A549 (cell line): Measurements from ENCODE around the gene IGSF23. TPM values are rescaled to one million over a fixed set of nuclear protein-coding genes. Genes with fewer than 3 reads are reported as not detected.

Experiments
- ATAC-seq, 2 experiments: fragments of 200-7000 bp in 1 of 2; fragments of >200 bp in 1 of 2; cut with Nextera tagmentation in 1 of 2; cut with Tn5 transposase in 1 of 2; 3 replicates each; pipeline versions ENCODE4 v1.8.0 to v1.9.1; 2018 to 2020; ENCODE audit warnings: mild to moderate bottlenecking in 1 of 2, moderate library complexity in 1 of 2
- CTCF ChIA-PET: fragments of 300-600 bp; sonication (Branson Sonifier 250); formaldehyde crosslinking; extraction: SDS; loops from one replicate; lab custom pipeline; 2021; ENCODE audit warnings: antibody characterized with exemption, inconsistent platforms; lab: Yijun Ruan, JAX
- POLR2A ChIA-PET: fragments of 350-600 bp; formaldehyde crosslinking; extraction: SDS; loops from one replicate; lab custom pipeline; 2021; ENCODE audit warnings: antibody characterized with exemption, inconsistent platforms; lab: Yijun Ruan, JAX
- DNase-seq, 2 experiments: peaks; one replicate each; pipeline versions ENCODE4 v3.0.0 to v3.0.0-alpha.2; 2011 to 2016; ENCODE audit warnings: low read depth in 1 of 2, low spot score in 1 of 2
- FAIRE-seq: peaks from 2 replicates; lab custom pipeline; 2011; peaks lifted over from hg19 to GRCh38; lab: Jason Lieb, UNC
- H3K27ac ChIP-seq, 2 experiments: fragments of >200 bp; sonication (Bioruptor Twin); formaldehyde crosslinking; 3 replicates each; pipeline ENCODE4 v1.5.1; 2016 to 2017
- H3K4me1 ChIP-seq: fragments of >200 bp; sonication (Bioruptor Twin); formaldehyde crosslinking; 3 replicates; pipeline ENCODE4 v1.6.1; 2016
- H3K4me2 ChIP-seq: fragments of >200 bp; sonication (Bioruptor Twin); formaldehyde crosslinking; 3 replicates; pipeline ENCODE4 v1.6.1; 2016
- H3K4me3 ChIP-seq: fragments of >200 bp; sonication (Bioruptor Twin); formaldehyde crosslinking; 3 replicates; pipeline ENCODE4 v1.5.1; 2016
- H3K9me3 ChIP-seq: fragments of >200 bp; sonication (Bioruptor Twin); formaldehyde crosslinking; 3 replicates; pipeline ENCODE4 v1.6.1; 2016
- CBX2 ChIP-seq: fragments of 200-600 bp; sonication (generic); IDR thresholded peaks from 2 replicates; pipeline ENCODE4 v1.6.1; 2016; ENCODE audit warnings: low read depth, mild to moderate bottlenecking, borderline replicate concordance
- CBX8 ChIP-seq: fragments of 200-600 bp; sonication (generic); IDR thresholded peaks from 2 replicates; pipeline ENCODE4 v1.6.1; 2016
- CEBPB ChIP-seq, 2 experiments: fragments of >200 bp in 1 of 2; sonication (Bioruptor Twin) in 1 of 2; formaldehyde crosslinking in 1 of 2; IDR thresholded peaks; 2 replicates each; pipeline ENCODE4 v1.6.1; 2012 to 2016
- CHD2 ChIP-seq: fragments of 150-350 bp; IDR thresholded peaks from 2 replicates; pipeline ENCODE4 v1.6.1; 2014; ENCODE audit warnings: low read length; ENCODE audit not compliant: partially characterized antibody
- EP300 ChIP-seq, 2 experiments: fragments of >200 bp; sonication (Bioruptor Twin); formaldehyde crosslinking; IDR thresholded peaks; 2 replicates in 1 of 2; 3 replicates in 1 of 2; pipeline ENCODE4 v1.6.1; 2016 to 2017
- FOSL2 ChIP-seq, 2 experiments: fragments of 450-650 bp in 1 of 2; fragments of >200 bp in 1 of 2; sonication (Bioruptor Twin) in 1 of 2; formaldehyde crosslinking; IDR thresholded peaks; 2 replicates each; pipeline versions ENCODE4 v1.5.0 to v1.6.1; 2016 to 2020; ENCODE audit warnings: mild to moderate bottlenecking in 1 of 2, moderate library complexity in 1 of 2
- GATA3 ChIP-seq: IDR thresholded peaks from 2 replicates; pipeline ENCODE4 v1.6.1; 2012; ENCODE audit warnings: borderline replicate concordance
- HEYL ChIP-seq: fragments of 250-450 bp; sonication (Bioruptor Pico); IDR thresholded peaks from 2 replicates; pipeline ENCODE4 v1.8.0; 2021; ENCODE audit warnings: mild to moderate bottlenecking, moderate library complexity
- HOXB13 ChIP-seq: fragments of 250-450 bp; sonication (Bioruptor Pico); IDR thresholded peaks from 2 replicates; pipeline ENCODE4 v1.5.0; 2020; ENCODE audit warnings: low read depth, mild to moderate bottlenecking, moderate library complexity
- HOXB5 ChIP-seq: fragments of 250-450 bp; sonication (Bioruptor Pico); IDR thresholded peaks from 2 replicates; pipeline ENCODE4 v1.5.0; 2020; ENCODE audit warnings: mild to moderate bottlenecking, moderate library complexity
- KDM1A ChIP-seq: fragments of 200-600 bp; sonication (generic); IDR thresholded peaks from 2 replicates; pipeline ENCODE4 v1.6.1; 2016; ENCODE audit warnings: low read depth, mild to moderate bottlenecking
- MAFK ChIP-seq: fragments of 450-650 bp; IDR thresholded peaks from 2 replicates; pipeline ENCODE4 v1.6.1; 2014; ENCODE audit not compliant: partially characterized antibody
- MYC ChIP-seq: IDR thresholded peaks from 2 replicates; pipeline ENCODE4 v1.6.1; 2012; ENCODE audit warnings: mild to moderate bottlenecking, inconsistent platforms, low read length, improper control_type of control experiment, borderline replicate concordance
- PHF8 ChIP-seq: fragments of 200-600 bp; sonication (generic); IDR thresholded peaks from 2 replicates; pipeline ENCODE4 v1.6.1; 2016; ENCODE audit warnings: low read depth, mild to moderate bottlenecking, antibody characterized with exemption, moderate library complexity, borderline replicate concordance
- POLR2A ChIP-seq: IDR thresholded peaks from 2 replicates; pipeline ENCODE4 v1.6.1; 2012; ENCODE audit warnings: mild to moderate bottlenecking, low read length
- POLR2AphosphoS2 ChIP-seq: conservative IDR thresholded peaks from 2 replicates; pipeline ENCODE4 v1.6.1; 2012; ENCODE audit warnings: low read length, improper control_type of control experiment, inconsistent platforms
- RARB ChIP-seq: fragments of 250-450 bp; sonication (Bioruptor Pico); IDR thresholded peaks from 2 replicates; pipeline ENCODE4 v1.8.0; 2021; ENCODE audit warnings: mild to moderate bottlenecking, moderate library complexity
- RCOR1 ChIP-seq: fragments of 150-350 bp; IDR thresholded peaks from 2 replicates; pipeline ENCODE4 v1.6.1; 2014; ENCODE audit warnings: antibody characterized with exemption, low read length, low read depth
- SREBF2 ChIP-seq: fragments of 450-650 bp; IDR thresholded peaks from 2 replicates; pipeline ENCODE4 v1.6.1; 2014; ENCODE audit warnings: mild to moderate bottlenecking, moderate library complexity
- TFCP2L1 ChIP-seq: fragments of 250-450 bp; sonication (Bioruptor Pico); IDR thresholded peaks from 2 replicates; pipeline ENCODE4 v1.5.0; 2021; ENCODE audit warnings: mild to moderate bottlenecking
- TP53 ChIP-seq: fragments of 250-450 bp; sonication (Bioruptor Pico); IDR thresholded peaks from 2 replicates; pipeline ENCODE4 v1.5.0; 2021; ENCODE audit warnings: mild to moderate bottlenecking, moderate library complexity
- ZC3H11A ChIP-seq: fragments of 450-650 bp; IDR thresholded peaks from 2 replicates; pipeline ENCODE4 v1.6.1; 2014; ENCODE audit warnings: antibody characterized with exemption, mild to moderate bottlenecking
- WGBS: methylation state at CpG from one replicate; pipeline ENCODE4 v1.1.6; 2017; ENCODE audit errors: missing lambda C conversion rate; 5-methylcytosine and 5-hydroxymethylcytosine counted together
- polyA plus RNA-seq, 4 experiments: library from polyadenylated mRNA; depleted of rRNA in 3 of 4; stranded (reverse); fragments of >200 nt; fragmentation: RNase III in 1 of 4; extraction: RNeasy Plus Mini Kit Qiagen cat#74134 plus additional on column Dnase treatment in 1 of 4; gene quantifications; 2 replicates in 3 of 4; 3 replicates in 1 of 4; pipeline ENCODE4 v1.2.3, GENCODE V29; 2011 to 2017
- TF ChIP-seq, protein P1 (sequence below): fragments of 450-650 bp; IDR thresholded peaks from 2 replicates; pipeline ENCODE4 v1.6.1; 2014; ENCODE audit warnings: antibody characterized with exemption
- TF ChIP-seq, protein P2 (sequence below): fragments of 150-350 bp; IDR thresholded peaks from 2 replicates; pipeline ENCODE4 v1.6.1; 2014; ENCODE audit warnings: low read depth, mild to moderate bottlenecking, low read length
- TF ChIP-seq, protein P3 (sequence below): fragments of 200-600 bp; sonication (generic); IDR thresholded peaks from 2 replicates; pipeline ENCODE4 v1.6.1; 2016; ENCODE audit warnings: antibody characterized with exemption, mild to moderate bottlenecking, moderate library complexity
- TF ChIP-seq, protein P4 (sequence below): fragments of 250-450 bp; sonication (Bioruptor Pico); IDR thresholded peaks from 2 replicates; pipeline ENCODE4 v1.5.0; 2020; ENCODE audit warnings: low read depth, mild to moderate bottlenecking, moderate library complexity

IGSF23 gene
- polyA plus RNA-seq, 2 of the 4 experiments (the other 2 are of a cell fraction): 0.14 to 0.35 TPM

DNA sequence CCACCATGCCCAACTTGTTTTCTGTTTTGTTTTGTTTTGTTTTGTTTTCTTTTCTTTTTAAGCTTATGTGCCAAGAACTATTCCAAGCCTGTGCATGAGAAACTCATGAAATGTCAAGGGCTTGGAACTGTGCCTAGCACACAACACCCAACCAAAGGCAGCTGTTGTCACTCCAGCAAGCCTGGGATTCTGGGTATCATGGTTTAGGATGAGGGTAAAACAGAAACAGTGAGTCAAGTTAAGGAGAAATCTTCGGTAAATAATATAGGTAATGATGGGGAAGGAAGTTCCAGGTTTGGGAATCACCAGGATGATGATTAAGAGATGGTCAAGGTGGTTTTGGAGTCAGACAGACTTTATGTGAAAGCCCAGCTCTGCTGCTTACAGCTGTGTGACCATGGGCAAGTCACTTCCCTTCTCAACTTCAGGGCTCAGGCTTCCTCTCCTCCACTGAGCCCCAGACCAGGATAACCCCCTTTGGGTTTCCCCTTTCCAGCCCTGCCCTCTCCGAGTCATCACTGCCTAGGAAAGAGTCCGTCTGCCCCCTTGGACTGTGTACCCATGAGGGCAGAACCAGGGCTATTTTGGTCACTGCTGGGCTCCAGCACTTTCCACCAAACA, 35.4 kb downstream of the IGSF23 start:
- FAIRE-seq: no peak
- peak overlapping the region; percentile 77 for H3K4me2 ChIP-seq
- CTCF ChIA-PET: interaction anchor here (0.6 to 5.5 kb wide), 24 partner anchors 8 to 1094 kb away, joined by 3 to 25 read pairs (median 4); partner anchors contain the start of genes BCAM and IGSF23
- peaks cover 47% of the 10 kb centered on the region for H3K4me1 ChIP-seq
- H3K9me3 ChIP-seq: no peaks in the 10 kb centered on the region
- no peak for DNase-seq
- peak in 1 of 2 experiments; percentile 11; a peak in 3 of 6 replicates for ATAC-seq
- H3K27ac ChIP-seq: peak overlapping the region in 1 of 2 experiments; percentile 56; a peak in 2 of 6 replicates
- 32% methylated on average over 3 of the region's 3 CpGs for WGBS
- H3K4me3 ChIP-seq: no peak overlapping the region
- POLR2A ChIA-PET: no interaction called here
- TF ChIP-seq, protein P1, sequence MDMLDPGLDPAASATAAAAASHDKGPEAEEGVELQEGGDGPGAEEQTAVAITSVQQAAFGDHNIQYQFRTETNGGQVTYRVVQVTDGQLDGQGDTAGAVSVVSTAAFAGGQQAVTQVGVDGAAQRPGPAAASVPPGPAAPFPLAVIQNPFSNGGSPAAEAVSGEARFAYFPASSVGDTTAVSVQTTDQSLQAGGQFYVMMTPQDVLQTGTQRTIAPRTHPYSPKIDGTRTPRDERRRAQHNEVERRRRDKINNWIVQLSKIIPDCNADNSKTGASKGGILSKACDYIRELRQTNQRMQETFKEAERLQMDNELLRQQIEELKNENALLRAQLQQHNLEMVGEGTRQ: no peak
- no peak for TF ChIP-seq CBX8
- TF ChIP-seq, protein P2, sequence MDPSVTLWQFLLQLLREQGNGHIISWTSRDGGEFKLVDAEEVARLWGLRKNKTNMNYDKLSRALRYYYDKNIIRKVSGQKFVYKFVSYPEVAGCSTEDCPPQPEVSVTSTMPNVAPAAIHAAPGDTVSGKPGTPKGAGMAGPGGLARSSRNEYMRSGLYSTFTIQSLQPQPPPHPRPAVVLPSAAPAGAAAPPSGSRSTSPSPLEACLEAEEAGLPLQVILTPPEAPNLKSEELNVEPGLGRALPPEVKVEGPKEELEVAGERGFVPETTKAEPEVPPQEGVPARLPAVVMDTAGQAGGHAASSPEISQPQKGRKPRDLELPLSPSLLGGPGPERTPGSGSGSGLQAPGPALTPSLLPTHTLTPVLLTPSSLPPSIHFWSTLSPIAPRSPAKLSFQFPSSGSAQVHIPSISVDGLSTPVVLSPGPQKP: no peak
- no peak for TF ChIP-seq RARB
- TF ChIP-seq, protein P3, sequence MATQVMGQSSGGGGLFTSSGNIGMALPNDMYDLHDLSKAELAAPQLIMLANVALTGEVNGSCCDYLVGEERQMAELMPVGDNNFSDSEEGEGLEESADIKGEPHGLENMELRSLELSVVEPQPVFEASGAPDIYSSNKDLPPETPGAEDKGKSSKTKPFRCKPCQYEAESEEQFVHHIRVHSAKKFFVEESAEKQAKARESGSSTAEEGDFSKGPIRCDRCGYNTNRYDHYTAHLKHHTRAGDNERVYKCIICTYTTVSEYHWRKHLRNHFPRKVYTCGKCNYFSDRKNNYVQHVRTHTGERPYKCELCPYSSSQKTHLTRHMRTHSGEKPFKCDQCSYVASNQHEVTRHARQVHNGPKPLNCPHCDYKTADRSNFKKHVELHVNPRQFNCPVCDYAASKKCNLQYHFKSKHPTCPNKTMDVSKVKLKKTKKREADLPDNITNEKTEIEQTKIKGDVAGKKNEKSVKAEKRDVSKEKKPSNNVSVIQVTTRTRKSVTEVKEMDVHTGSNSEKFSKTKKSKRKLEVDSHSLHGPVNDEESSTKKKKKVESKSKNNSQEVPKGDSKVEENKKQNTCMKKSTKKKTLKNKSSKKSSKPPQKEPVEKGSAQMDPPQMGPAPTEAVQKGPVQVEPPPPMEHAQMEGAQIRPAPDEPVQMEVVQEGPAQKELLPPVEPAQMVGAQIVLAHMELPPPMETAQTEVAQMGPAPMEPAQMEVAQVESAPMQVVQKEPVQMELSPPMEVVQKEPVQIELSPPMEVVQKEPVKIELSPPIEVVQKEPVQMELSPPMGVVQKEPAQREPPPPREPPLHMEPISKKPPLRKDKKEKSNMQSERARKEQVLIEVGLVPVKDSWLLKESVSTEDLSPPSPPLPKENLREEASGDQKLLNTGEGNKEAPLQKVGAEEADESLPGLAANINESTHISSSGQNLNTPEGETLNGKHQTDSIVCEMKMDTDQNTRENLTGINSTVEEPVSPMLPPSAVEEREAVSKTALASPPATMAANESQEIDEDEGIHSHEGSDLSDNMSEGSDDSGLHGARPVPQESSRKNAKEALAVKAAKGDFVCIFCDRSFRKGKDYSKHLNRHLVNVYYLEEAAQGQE: no peak
- no peak for TF ChIP-seq POLR2A
- no peak for TF ChIP-seq HOXB5 (CRISPR knock-in tag)
- no peak for TF ChIP-seq MYC
- TF ChIP-seq KDM1A: no peak
- TF ChIP-seq MAFK: no peak
- no peak for TF ChIP-seq TP53 (CRISPR knock-in tag)
- no peak for TF ChIP-seq FOSL2 (IDR thresholded peaks at IDR 0.05)
- no peak for TF ChIP-seq FOSL2 (CRISPR knock-in tag; IDR thresholded peaks at IDR 0.05)
- no peak for TF ChIP-seq CBX2
- TF ChIP-seq TFCP2L1 (CRISPR knock-in tag): no peak
- TF ChIP-seq, all 56 proteins: peak for 0

DNA sequence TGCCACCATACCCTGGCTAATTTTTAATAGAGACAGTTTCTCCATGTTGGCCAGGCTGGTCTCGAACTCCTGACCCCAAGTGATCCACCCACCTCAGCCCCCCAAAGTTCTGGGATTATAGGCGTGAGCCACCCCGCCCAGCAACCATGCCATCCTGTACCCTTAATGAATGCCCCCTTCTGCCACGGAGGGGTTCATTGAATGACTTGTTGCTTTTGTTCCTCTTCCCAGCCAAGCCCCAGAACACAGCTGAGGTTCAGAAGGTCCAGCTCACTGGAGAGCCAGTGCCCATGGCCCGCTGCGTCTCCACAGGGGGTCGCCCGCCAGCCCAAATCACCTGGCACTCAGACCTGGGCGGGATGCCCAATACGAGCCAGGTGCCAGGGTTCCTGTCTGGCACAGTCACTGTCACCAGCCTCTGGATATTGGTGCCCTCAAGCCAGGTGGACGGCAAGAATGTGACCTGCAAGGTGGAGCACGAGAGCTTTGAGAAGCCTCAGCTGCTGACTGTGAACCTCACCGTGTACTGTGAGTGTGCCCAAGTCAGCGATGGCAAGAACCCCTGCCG, 36.3 kb downstream of the IGSF23 start:
- FAIRE-seq (no peak), DNase-seq (no peak), ATAC-seq (no peak)
- 92% methylated on average over 15 of the region's 15 CpGs for WGBS
- Histone ChIP-seq H3K4me2 (no peak overlapping the region), H3K27ac (peak overlapping the region in 1 of 2 experiments; percentile 27; a peak in 1 of 6 replicates), H3K4me1 (peaks cover 55% of the 10 kb centered on the region), H3K9me3 (no peaks in the 10 kb centered on the region), H3K4me3 (no peak overlapping the region)
- ChIA-PET CTCF (interaction anchor here (0.7 to 5.5 kb wide), 13 partner anchors 9 to 448 kb away, joined by 3 to 18 read pairs (median 5); no protein-coding TSS in a partner anchor), POLR2A (interaction anchor here (0.8 kb wide), 1 partner anchor 45 kb away, joined by 3 read pairs; no protein-coding TSS in a partner anchor)
- TF ChIP-seq POLR2A (no peak), HOXB13 (CRISPR knock-in tag) (no peak), PHF8 (no peak), HEYL (CRISPR knock-in tag) (no peak), SREBF2 (no peak), CEBPB (IDR thresholded peaks at IDR 0.05) (no peak), CHD2 (no peak), KDM1A (no peak), POLR2AphosphoS2 (no peak), EP300 (IDR thresholded peaks at IDR 0.05) (no peak), GATA3 (no peak), RCOR1 (no peak), CBX8 (no peak), ZC3H11A (no peak)
- TF ChIP-seq, protein P3: no peak
- TF ChIP-seq, protein P4, sequence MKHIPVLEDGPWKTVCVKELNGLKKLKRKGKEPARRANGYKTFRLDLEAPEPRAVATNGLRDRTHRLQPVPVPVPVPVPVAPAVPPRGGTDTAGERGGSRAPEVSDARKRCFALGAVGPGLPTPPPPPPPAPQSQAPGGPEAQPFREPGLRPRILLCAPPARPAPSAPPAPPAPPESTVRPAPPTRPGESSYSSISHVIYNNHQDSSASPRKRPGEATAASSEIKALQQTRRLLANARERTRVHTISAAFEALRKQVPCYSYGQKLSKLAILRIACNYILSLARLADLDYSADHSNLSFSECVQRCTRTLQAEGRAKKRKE (CRISPR knock-in tag): no peak
